AG09319 (cell line): ENCODE data around the gene GAS7.

Experiments
- DNase-seq: peaks from one replicate; pipeline ENCODE4 v3.0.0-alpha.2; 2010; ENCODE audit warnings: low read depth; ENCODE audit errors: extremely low read depth
- TF ChIP-seq, protein P1 (sequence below): IDR thresholded peaks from 2 replicates; pipeline ENCODE4 v1.5.1; 2011; ENCODE audit warnings: low read depth, mild to moderate bottlenecking, inconsistent platforms, low read length, moderate library complexity

GAS7 gene

DNA sequence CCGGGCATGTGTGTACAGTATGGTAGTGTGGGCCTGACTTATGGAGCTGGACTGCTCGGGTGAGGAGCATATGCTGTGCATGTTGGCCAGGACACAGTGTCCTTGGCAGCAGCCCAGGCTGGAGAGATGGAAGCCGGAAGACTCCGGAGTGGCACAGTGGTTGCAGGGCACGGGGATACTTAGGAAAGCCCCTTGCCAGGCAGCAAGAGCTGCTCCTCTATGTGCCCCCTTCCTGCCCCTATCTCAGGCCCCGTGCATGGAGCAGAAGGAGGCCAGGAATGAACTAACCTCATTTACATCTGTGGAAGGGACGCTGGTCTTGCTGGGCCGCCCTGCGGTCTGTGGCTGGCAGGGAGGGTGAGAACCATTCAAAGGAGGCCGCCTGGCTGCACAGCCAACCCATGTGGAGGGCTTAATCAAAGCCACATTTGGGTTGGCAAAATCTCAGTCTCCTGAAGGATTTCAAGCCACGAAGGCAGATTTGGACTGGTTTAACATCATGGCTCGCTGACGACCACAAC lies 261.1 kb downstream of the GAS7 start:
- TF ChIP-seq, protein P1, sequence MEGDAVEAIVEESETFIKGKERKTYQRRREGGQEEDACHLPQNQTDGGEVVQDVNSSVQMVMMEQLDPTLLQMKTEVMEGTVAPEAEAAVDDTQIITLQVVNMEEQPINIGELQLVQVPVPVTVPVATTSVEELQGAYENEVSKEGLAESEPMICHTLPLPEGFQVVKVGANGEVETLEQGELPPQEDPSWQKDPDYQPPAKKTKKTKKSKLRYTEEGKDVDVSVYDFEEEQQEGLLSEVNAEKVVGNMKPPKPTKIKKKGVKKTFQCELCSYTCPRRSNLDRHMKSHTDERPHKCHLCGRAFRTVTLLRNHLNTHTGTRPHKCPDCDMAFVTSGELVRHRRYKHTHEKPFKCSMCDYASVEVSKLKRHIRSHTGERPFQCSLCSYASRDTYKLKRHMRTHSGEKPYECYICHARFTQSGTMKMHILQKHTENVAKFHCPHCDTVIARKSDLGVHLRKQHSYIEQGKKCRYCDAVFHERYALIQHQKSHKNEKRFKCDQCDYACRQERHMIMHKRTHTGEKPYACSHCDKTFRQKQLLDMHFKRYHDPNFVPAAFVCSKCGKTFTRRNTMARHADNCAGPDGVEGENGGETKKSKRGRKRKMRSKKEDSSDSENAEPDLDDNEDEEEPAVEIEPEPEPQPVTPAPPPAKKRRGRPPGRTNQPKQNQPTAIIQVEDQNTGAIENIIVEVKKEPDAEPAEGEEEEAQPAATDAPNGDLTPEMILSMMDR = no peak
- DNase-seq = peak; percentile 38

DNA sequence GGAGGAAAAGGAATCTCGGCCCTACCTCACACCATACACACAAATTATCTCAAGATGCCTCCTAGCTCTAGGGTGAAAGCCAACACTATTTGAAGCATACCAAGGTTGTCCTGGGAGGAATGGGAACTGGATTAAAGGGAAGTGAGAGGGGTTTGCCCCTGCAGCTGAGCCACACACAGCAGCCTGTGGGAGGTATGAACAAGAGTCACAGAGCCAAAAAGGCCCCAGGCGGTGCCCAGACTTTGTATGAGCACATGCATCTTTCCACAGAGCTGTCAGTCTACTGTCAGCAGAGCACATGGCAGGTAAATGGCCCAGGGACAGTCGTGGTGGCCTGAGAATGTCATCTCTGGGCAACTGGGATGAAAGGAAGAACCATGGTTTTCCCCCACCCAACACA lies 262.3 kb downstream of the GAS7 start:
- TF ChIP-seq, protein P1 = no peak
- no peak for DNase-seq

DNA sequence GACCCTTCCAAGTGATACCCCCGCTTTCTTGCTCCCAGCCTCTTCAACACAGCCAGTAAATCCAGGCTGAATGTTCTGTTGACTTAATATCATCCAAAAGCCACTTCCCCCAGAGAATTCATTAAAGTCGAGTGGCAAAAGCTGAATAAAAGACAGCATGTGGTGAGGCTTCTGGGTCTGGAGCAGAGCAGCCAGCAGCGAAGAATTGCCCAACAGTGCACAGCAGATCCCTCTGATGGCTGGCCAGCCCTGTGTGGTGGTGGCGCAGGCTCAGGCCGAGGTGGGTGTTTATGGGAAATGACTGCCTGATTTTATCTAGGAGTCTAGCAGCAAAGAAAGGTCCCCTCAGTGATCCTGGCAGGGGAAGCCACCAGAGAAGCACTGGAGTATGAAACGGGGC lies 263.0 kb downstream of the GAS7 start:
- DNase-seq = no peak
- TF ChIP-seq, protein P1 = no peak

DNA sequence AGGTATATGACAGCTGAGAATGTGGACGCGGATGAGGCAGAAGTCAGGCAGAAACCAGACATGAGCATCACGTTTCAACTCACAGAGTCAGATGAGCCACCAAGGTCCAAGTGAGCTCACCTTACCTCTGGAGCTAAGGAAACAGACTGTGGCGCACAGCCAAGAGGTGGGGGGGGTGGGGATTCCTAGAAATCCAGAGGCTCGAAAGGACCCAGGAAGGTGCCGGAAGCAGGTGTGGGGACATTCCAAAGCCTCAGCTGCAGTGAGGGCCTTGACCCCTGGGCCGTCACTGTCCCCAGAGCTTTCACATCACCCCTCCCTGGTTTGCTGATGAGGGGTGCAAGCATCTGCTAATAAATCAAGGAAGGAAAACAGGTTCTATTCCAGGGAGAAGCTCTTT lies 264.1 kb downstream of the GAS7 start:
- no peak for DNase-seq
- TF ChIP-seq, protein P1 = no peak

DNA sequence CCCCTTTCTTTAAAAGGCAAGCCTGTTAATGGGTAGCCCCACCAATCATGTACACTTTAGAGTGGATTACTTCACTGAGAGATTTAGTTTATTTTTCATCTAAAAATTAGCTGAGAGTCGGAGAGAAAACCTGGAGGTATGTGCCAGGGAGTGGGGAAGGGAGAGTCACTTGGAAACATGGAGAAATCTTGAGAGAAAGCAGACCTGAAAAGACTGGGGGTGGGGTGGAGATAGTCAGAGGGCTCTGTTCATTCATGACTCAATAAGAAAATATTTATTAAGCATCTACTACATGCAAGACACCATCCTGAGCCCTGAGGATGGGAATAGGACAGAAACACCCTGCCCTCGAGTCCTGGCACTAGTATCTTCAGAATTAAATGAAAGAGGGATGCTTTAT lies 265.9 kb downstream of the GAS7 start:
- no peak for DNase-seq
- TF ChIP-seq, protein P1 = no peak

DNA sequence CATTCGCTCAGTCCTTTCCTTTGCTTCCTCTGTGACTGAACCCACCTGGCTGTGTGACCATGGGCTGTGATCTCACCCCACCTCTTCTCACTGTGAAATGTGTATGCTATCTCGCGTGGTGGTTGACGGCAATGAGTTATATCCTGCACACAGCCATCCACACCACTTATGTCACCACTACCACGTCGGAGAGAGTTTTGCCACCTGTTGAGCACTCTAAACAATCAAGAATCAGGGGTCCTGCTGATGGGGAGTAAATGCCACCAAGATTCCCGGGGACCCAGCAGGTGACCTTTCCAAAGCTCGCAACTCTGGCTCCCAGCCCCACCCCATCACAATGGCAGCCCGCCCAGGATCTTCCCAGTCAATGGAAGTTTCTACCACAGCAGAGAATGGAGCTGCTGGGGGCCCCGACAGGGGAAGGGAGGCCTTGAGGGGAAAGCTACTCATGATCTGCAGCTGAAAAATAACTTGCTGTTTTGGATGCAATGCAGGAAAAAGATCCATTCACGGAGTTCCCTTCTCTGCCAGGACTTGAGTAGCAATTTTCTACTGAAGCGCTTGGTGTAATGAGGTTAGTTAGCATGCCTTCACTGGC lies 267.2 kb downstream of the GAS7 start:
- TF ChIP-seq, protein P1 = no peak
- no peak for DNase-seq

DNA sequence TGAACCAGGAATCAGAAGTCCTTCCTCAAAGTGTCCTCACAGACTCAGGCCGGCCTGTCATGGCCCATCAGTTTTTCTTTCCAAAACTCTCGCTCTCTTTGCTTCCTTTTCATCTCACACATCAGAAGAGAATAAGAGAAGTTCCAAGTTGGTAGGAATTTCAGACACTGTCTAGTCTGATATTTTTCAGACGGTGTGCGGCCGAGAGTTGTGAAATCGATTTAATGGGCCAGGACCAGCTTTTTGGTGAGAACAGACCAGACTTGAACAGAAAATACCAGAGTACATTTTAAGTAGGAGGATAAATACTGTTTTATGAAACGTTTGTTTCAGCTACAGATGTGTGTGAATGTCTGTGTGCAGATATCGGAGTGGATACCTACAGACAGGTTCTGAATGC lies 268.5 kb downstream of the GAS7 start:
- no peak for DNase-seq
- TF ChIP-seq, protein P1 = no peak
